AG20443 (cell line): Measurements from ENCODE around the gene AIM2.

Experiments used
- DNase-seq: peaks from one replicate; pipeline ENCODE4 v3.0.0; 2012; ENCODE audit warnings: low spot score, mixed read lengths

The AIM2 gene

GRCh38 chr1:159014851-159015250, 61.7 kb downstream of the AIM2 start:
- no peak for DNase-seq

- DNase-seq: no peak
These were observed 62.5 kb downstream of the AIM2 start for GRCh38 chr1:159014003-159014571.

GRCh38 chr1:159012495-159012894, 64.1 kb downstream of the AIM2 start:
- DNase-seq: no peak
